ENCODE results near the gene COX17.

The COX17 gene

DNA sequence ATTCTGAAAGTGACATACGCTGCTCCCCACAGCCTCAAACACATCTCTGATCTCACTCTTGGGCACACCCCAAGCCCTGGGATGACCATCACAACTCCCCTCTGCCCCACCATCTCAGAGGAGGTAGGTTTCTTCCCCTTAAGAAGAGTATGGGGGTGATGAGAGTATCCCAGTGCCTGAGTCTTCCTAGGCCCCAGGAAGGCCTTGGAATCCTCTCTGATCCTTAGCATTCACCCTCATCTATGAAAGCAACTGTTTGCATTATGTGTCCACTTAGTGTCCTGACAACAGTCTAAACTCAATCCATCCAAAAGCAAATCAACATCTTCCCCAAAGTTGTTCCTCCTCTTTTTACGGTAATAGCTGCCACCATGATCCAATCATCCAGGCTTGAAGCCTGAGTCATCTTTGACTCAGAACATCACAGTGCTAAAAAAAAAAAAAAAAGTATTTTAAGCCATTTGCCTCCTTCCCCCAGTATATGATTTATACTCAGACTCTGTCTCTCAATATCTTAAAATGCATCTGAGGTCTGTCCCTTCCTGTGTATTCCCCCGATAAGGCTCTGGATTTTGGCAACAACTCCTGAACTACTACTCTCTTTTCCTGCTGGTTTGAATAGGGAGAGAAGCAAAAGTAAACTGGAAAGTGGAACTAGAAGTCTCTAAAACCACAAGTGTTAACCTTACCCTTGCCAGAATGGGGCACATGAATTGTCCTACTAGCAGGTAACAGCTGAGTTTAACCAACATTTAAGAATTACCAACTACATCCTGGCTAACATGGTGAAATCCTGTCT, 39.3 kb downstream of the COX17 start:
- no peak overlapping the region for H3K4me3 ChIP-seq (replicated peaks; ENCODE audit: low read depth, low read length)
- peak; percentile 88 for DNase-seq (ENCODE audit: low read depth)
- TF ChIP-seq, protein P1, sequence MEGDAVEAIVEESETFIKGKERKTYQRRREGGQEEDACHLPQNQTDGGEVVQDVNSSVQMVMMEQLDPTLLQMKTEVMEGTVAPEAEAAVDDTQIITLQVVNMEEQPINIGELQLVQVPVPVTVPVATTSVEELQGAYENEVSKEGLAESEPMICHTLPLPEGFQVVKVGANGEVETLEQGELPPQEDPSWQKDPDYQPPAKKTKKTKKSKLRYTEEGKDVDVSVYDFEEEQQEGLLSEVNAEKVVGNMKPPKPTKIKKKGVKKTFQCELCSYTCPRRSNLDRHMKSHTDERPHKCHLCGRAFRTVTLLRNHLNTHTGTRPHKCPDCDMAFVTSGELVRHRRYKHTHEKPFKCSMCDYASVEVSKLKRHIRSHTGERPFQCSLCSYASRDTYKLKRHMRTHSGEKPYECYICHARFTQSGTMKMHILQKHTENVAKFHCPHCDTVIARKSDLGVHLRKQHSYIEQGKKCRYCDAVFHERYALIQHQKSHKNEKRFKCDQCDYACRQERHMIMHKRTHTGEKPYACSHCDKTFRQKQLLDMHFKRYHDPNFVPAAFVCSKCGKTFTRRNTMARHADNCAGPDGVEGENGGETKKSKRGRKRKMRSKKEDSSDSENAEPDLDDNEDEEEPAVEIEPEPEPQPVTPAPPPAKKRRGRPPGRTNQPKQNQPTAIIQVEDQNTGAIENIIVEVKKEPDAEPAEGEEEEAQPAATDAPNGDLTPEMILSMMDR (IDR thresholded peaks at IDR 0.05; ENCODE audit: low read length, missing control alignments), result no peak

DNA sequence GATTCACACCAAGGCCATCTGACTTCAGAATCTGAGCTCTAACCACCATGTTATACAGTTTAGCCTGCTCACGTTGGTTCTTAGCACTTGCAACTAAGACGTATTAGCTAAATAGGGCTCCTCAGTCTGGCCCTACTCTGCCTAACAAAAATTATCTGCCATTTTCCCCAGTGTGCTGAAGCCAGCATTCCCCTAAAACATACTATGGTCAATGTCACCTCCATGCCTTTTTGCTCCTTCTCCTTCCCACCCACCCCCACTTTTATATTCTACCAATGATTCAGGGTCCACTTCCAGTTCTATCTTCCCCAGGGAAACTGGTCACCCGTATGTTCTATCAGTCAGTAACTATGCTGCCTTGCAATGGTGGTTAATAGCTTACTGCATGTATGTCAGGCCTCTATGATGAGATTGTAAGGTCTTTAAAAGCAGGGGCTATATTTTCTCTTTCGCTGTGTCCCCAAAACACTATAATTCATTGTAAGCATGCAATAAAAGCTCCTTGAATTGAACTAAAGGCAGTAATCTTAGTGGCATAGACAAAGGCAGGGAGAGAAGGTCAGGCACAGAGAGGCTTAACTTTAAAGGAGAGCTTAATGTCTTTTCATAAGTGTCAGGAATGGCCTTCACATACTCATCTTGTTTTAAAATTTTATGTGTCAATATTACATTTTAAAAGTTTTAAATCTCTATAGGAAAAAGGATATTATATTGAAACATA, 40.2 kb downstream of the COX17 start:
- TF ChIP-seq, protein P1 (IDR thresholded peaks at IDR 0.05; ENCODE audit: low read length, missing control alignments), result no peak
- no peak overlapping the region for H3K4me3 ChIP-seq (replicated peaks; ENCODE audit: low read depth, low read length)
- no peak for DNase-seq (ENCODE audit: low read depth)

- TF ChIP-seq, protein P1 (IDR thresholded peaks at IDR 0.05; ENCODE audit: low read length, missing control alignments), result no peak
- no peak overlapping the region for H3K4me3 ChIP-seq (replicated peaks; ENCODE audit: low read depth, low read length)
- DNase-seq (ENCODE audit: low read depth), result peak; percentile 51
These were observed 41.0 kb downstream of the COX17 start for GRCh38 chr3:119636249-119636648.

- DNase-seq (ENCODE audit: low read depth), result no peak
- no peak overlapping the region for H3K4me3 ChIP-seq (replicated peaks; ENCODE audit: low read depth, low read length)
- TF ChIP-seq, protein P1 (IDR thresholded peaks at IDR 0.05; ENCODE audit: low read length, missing control alignments), result no peak
These were observed 41.5 kb downstream of the COX17 start for GRCh38 chr3:119635719-119636118.

DNA sequence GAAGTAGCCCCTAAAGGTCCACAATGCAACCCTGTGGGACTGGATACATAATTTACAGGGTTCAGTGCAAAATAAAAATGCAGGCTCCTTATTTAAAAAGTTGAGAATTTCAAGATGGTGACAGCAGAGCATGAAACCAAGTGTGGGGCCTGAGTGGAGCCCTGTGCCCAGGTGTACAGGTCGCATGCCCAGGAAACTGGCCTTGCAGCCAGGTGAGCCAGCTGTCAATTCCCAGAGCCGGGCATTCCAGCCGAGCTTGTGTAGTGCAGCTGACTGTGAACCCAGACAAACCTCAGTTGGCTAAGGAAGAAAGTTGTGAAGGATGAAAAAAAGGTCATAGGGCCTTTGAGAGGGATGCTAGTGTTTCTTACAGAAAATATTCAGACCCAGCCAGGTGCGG, 44.4 kb downstream of the COX17 start:
- no peak overlapping the region for H3K4me3 ChIP-seq (replicated peaks; ENCODE audit: low read depth, low read length)
- TF ChIP-seq, protein P1 (IDR thresholded peaks at IDR 0.05; ENCODE audit: low read length, missing control alignments), result no peak
- DNase-seq (ENCODE audit: low read depth), result no peak

- TF ChIP-seq, protein P1 (IDR thresholded peaks at IDR 0.05; ENCODE audit: low read length, missing control alignments), result no peak
- no peak overlapping the region for H3K4me3 ChIP-seq (replicated peaks; ENCODE audit: low read depth, low read length)
- DNase-seq (ENCODE audit: low read depth), result no peak
These were observed 45.0 kb downstream of the COX17 start for GRCh38 chr3:119632216-119632615.

Data from fibroblast of pulmonary artery (primary cell).